HG03066 (cell line): ENCODE results near the gene CSNK1A1L.

Experiments
- ATAC-seq: cut with Tn5 transposase; IDR thresholded peaks from one replicate; pipeline ENCODE4 v1.9.1; 2021; ENCODE audit warnings: low read depth; ENCODE audit not compliant: unreplicated experiment

The CSNK1A1L gene

GRCh38 chr13:37107868-37108267 lies 2.4 kb upstream of the CSNK1A1L start:
- no peak for ATAC-seq

- ATAC-seq = no peak
These were observed 2.0 kb upstream of the CSNK1A1L start for GRCh38 chr13:37107456-37107855.

- ATAC-seq = no peak
These were observed 1.2 kb upstream of the CSNK1A1L start for GRCh38 chr13:37106642-37107041.

- no peak for ATAC-seq
These were observed 2.6 kb downstream of the CSNK1A1L start for GRCh38 chr13:37102896-37103295.

- ATAC-seq = no peak
These were observed 4.3 kb downstream of the CSNK1A1L start for GRCh38 chr13:37101201-37101600.

GRCh38 chr13:37100731-37101130 lies 4.7 kb downstream of the CSNK1A1L start:
- no peak for ATAC-seq

GRCh38 chr13:37097076-37097475 lies 8.4 kb downstream of the CSNK1A1L start:
- no peak for ATAC-seq

- ATAC-seq = no peak
These were observed 10.6 kb downstream of the CSNK1A1L start for GRCh38 chr13:37094840-37095239.

GRCh38 chr13:37094099-37094498 lies 11.4 kb downstream of the CSNK1A1L start:
- no peak for ATAC-seq

GRCh38 chr13:37091835-37092234 lies 13.6 kb downstream of the CSNK1A1L start:
- no peak for ATAC-seq

GRCh38 chr13:37090912-37091311 lies 14.6 kb downstream of the CSNK1A1L start:
- ATAC-seq = no peak

GRCh38 chr13:37089495-37089894 lies 16.0 kb downstream of the CSNK1A1L start:
- no peak for ATAC-seq

- ATAC-seq = no peak
These were observed 18.0 kb downstream of the CSNK1A1L start for GRCh38 chr13:37087486-37087885.

GRCh38 chr13:37085606-37086005 lies 19.9 kb downstream of the CSNK1A1L start:
- no peak for ATAC-seq

GRCh38 chr13:37076818-37077217 lies 28.6 kb downstream of the CSNK1A1L start:
- ATAC-seq = no peak

- no peak for ATAC-seq
These were observed 30.3 kb downstream of the CSNK1A1L start for GRCh38 chr13:37075164-37075563.

GRCh38 chr13:37074703-37075102 lies 30.8 kb downstream of the CSNK1A1L start:
- ATAC-seq = no peak

GRCh38 chr13:37072024-37072423 lies 33.4 kb downstream of the CSNK1A1L start:
- no peak for ATAC-seq

- no peak for ATAC-seq
These were observed 34.5 kb downstream of the CSNK1A1L start for GRCh38 chr13:37070956-37071355.

GRCh38 chr13:37070145-37070695 lies 35.2 kb downstream of the CSNK1A1L start:
- no peak for ATAC-seq

GRCh38 chr13:37069597-37070103 lies 35.8 kb downstream of the CSNK1A1L start:
- no peak for ATAC-seq

GRCh38 chr13:37068962-37069361 lies 36.5 kb downstream of the CSNK1A1L start:
- no peak for ATAC-seq

- no peak for ATAC-seq
These were observed 37.6 kb downstream of the CSNK1A1L start for GRCh38 chr13:37067874-37068273.
